GM23338 (cell line): ENCODE measurements around the gene KRT15.

Experiments used
- CREB1 ChIP-seq: fragments of 250-450 bp; sonication (Bioruptor Pico); IDR thresholded peaks from 2 replicates; pipeline ENCODE4 v1.5.0; 2020; ENCODE audit warnings: low read depth, mild to moderate bottlenecking, moderate library complexity
- CTCF ChIP-seq, 2 experiments: fragments of 200-600 bp in 1 of 2; sonication (generic) in 1 of 2; conservative IDR thresholded peaks; 2 replicates each; pipeline versions ENCODE4 v1.5.1 to v1.6.1; 2016 to 2017; ENCODE audit warnings: antibody characterized with exemption in 2 of 2, low read depth in 2 of 2, mild to moderate bottlenecking in 2 of 2, moderate library complexity in 1 of 2
- ETS1 ChIP-seq: IDR thresholded peaks from 2 replicates; pipeline ENCODE4 v1.6.1; 2016; ENCODE audit warnings: antibody characterized with exemption
- EZH2 ChIP-seq: fragments of 200-600 bp; sonication (generic); IDR thresholded peaks from one replicate; pipeline ENCODE4 v1.8.0; 2017; ENCODE audit warnings: antibody characterized with exemption, mild to moderate bottlenecking, low read depth; ENCODE audit not compliant: unreplicated experiment
- EZH2phosphoT487 ChIP-seq: fragments of 200-600 bp; sonication (generic); IDR thresholded peaks from one replicate; pipeline ENCODE4 v1.8.1; 2018; ENCODE audit warnings: antibody characterized with exemption; ENCODE audit not compliant: unreplicated experiment
- JUNB ChIP-seq: IDR thresholded peaks from one replicate; pipeline ENCODE4 v1.6.1; 2016; ENCODE audit warnings: antibody characterized with exemption; ENCODE audit not compliant: unreplicated experiment
- NANOG ChIP-seq: IDR thresholded peaks from 2 replicates; pipeline ENCODE4 v1.6.1; 2016; ENCODE audit warnings: antibody characterized with exemption, borderline replicate concordance
- POLR2AphosphoS5 ChIP-seq: IDR thresholded peaks from 2 replicates; pipeline ENCODE4 v1.6.1; 2016; ENCODE audit warnings: antibody characterized with exemption, low read depth
- REST ChIP-seq: IDR thresholded peaks from one replicate; pipeline ENCODE4 v1.6.1; 2018; ENCODE audit warnings: antibody characterized with exemption; ENCODE audit not compliant: unreplicated experiment
- ZNF114 ChIP-seq: fragments of 250-450 bp; sonication (Bioruptor Pico); IDR thresholded peaks from 2 replicates; pipeline ENCODE4 v1.5.0; 2020; ENCODE audit warnings: mild to moderate bottlenecking, moderate library complexity

- TF ChIP-seq CTCF (conservative IDR thresholded peaks at IDR 0.05; ENCODE audit: low read depth in 2 of 2) = no peak
- TF ChIP-seq JUNB = no peak
- TF ChIP-seq CREB1 (CRISPR knock-in tag) = no peak
- TF ChIP-seq REST = no peak
- TF ChIP-seq EZH2 = no peak
- TF ChIP-seq EZH2phosphoT487 = no peak
- no peak for TF ChIP-seq POLR2AphosphoS5
- no peak for TF ChIP-seq ZNF114
- TF ChIP-seq NANOG = no peak
- TF ChIP-seq ETS1 = no peak
These were observed 38.1 kb downstream of the KRT15 start for GRCh38 chr17:41480581-41480980.
